ENCODE measurements around the gene TANGO6. TPM values are rescaled to one million over a fixed set of nuclear protein-coding genes. Genes with fewer than 3 reads are reported as not detected.

Gene TANGO6
- total RNA-seq, 1 experiment from 2014 or later, result 18.2 TPM

GRCh38 chr16:69130461-69130860 lies 287.1 kb downstream of the TANGO6 start:
- H3K9me3 ChIP-seq, result no peaks in the 10 kb centered on the region
- CTCF ChIA-PET, result interaction anchor here (1.8 kb wide), 1 partner anchor 283 kb away, joined by 4 read pairs; no protein-coding TSS in a partner anchor
- H3K4me3 ChIP-seq (ENCODE audit: low read depth, low read length), result no peak overlapping the region; the same call in 1 of the 2 replicates
- Mint-ChIP-seq H3K27ac (ENCODE audit: unreplicated experiment) (no peak overlapping the region), H3K27me3 (ENCODE audit: insufficient read depth, unreplicated experiment) (no peaks in the 10 kb centered on the region), H3K36me3 (ENCODE audit: insufficient read depth, unreplicated experiment) (peaks cover 65% of the 10 kb centered on the region), H3K4me1 (ENCODE audit: low read depth, unreplicated experiment) (peaks cover 5% of the 10 kb centered on the region), H3K9me3 (ENCODE audit: unreplicated experiment) (no peaks in the 10 kb centered on the region), H3K4me3 (ENCODE audit: unreplicated experiment) (peak overlapping the region; percentile 96)
- DNase-seq, result no peak
- H3K27me3 ChIP-seq (replicated peaks; ENCODE audit: control insufficient read depth, insufficient read depth, low read length), result no peaks in the 10 kb centered on the region
- TF ChIP-seq CTCF (IDR thresholded peaks at IDR 0.05; ENCODE audit: insufficient read depth in 1 of 2, low read depth in 1 of 2, low read length in 1 of 2, severe bottlenecking in 1 of 2, unreplicated experiment in 1 of 2), result no peak
- POLR2A ChIA-PET, result interaction anchor here (0.5 kb wide), 1 partner anchor 15 kb away, joined by 5 read pairs; no protein-coding TSS in a partner anchor
- H3K4me1 ChIP-seq, result peaks cover 14% of the 10 kb centered on the region; the same call in 1 of the 2 replicates
- no peaks in the 10 kb centered on the region; the same call in 1 of the 2 replicates for H3K36me3 ChIP-seq (ENCODE audit: control insufficient read depth, insufficient read depth, low read length)
- intact Hi-C loops (cut with micrococcal nuclease; ENCODE audit: unreplicated experiment), result no loop called here
- BruUV-seq (replicated peaks), result TSS peak; percentile 29

- no peaks in the 10 kb centered on the region; the same call in 1 of the 2 replicates for H3K36me3 ChIP-seq (ENCODE audit: control insufficient read depth, insufficient read depth, low read length)
- Mint-ChIP-seq H3K36me3 (ENCODE audit: insufficient read depth, unreplicated experiment) (peaks cover 70% of the 10 kb centered on the region), H3K27ac (ENCODE audit: unreplicated experiment) (peak overlapping the region; percentile 92), H3K4me3 (ENCODE audit: unreplicated experiment) (peak overlapping the region; percentile 96), H3K4me1 (ENCODE audit: low read depth, unreplicated experiment) (peaks cover 5% of the 10 kb centered on the region), H3K27me3 (ENCODE audit: insufficient read depth, unreplicated experiment) (no peaks in the 10 kb centered on the region), H3K9me3 (ENCODE audit: unreplicated experiment) (no peaks in the 10 kb centered on the region)
- intact Hi-C loops (cut with micrococcal nuclease; ENCODE audit: unreplicated experiment), result no loop called here
- no peak for TF ChIP-seq CTCF (IDR thresholded peaks at IDR 0.05; ENCODE audit: insufficient read depth in 1 of 2, low read depth in 1 of 2, low read length in 1 of 2, severe bottlenecking in 1 of 2, unreplicated experiment in 1 of 2)
- BruUV-seq (replicated peaks), result no TSS peak
- H3K4me3 ChIP-seq (ENCODE audit: low read depth, low read length), result peak overlapping the region; percentile 54
- no peaks in the 10 kb centered on the region for H3K9me3 ChIP-seq
- peak in 1 of 2 experiments; percentile 24 for DNase-seq
- POLR2A ChIA-PET, result interaction anchor here (0.5 to 0.6 kb wide), 3 partner anchors 14 to 159 kb away, joined by 5 to 21 read pairs (median 10); no protein-coding TSS in a partner anchor
- no peaks in the 10 kb centered on the region for H3K27me3 ChIP-seq (replicated peaks; ENCODE audit: control insufficient read depth, insufficient read depth, low read length)
- CTCF ChIA-PET, result interaction anchor here (0.5 to 1.8 kb wide), 2 partner anchors 62 to 284 kb away, joined by 4 read pairs; no protein-coding TSS in a partner anchor
- peaks cover 14% of the 10 kb centered on the region; the same call in 1 of the 2 replicates for H3K4me1 ChIP-seq
These were observed 288.0 kb downstream of the TANGO6 start for GRCh38 chr16:69131167-69131838.

GRCh38 chr16:69131839-69132423 lies 288.6 kb downstream of the TANGO6 start:
- ChIA-PET POLR2A (interaction anchor here (0.6 to 1.2 kb wide), 3 partner anchors 55 to 158 kb away, joined by 3 to 21 read pairs (median 10); partner anchors contain the start of gene SNTB2), CTCF (interaction anchor here (0.5 to 1.8 kb wide), 3 partner anchors 61 to 284 kb away, joined by 4 read pairs; no protein-coding TSS in a partner anchor)
- intact Hi-C loops (cut with micrococcal nuclease; ENCODE audit: unreplicated experiment), result no loop called here
- Mint-ChIP-seq H3K9me3 (ENCODE audit: unreplicated experiment) (no peaks in the 10 kb centered on the region), H3K27me3 (ENCODE audit: insufficient read depth, unreplicated experiment) (no peaks in the 10 kb centered on the region), H3K4me3 (ENCODE audit: unreplicated experiment) (peak overlapping the region; percentile 96), H3K4me1 (ENCODE audit: low read depth, unreplicated experiment) (peaks cover 5% of the 10 kb centered on the region), H3K27ac (ENCODE audit: unreplicated experiment) (peak overlapping the region; percentile 92), H3K36me3 (ENCODE audit: insufficient read depth, unreplicated experiment) (peaks cover 71% of the 10 kb centered on the region)
- peak; percentile 93 to 95 for DNase-seq
- Histone ChIP-seq H3K4me1 (peaks cover 14% of the 10 kb centered on the region; the same call in 1 of the 2 replicates), H3K9me3 (no peaks in the 10 kb centered on the region), H3K4me3 (ENCODE audit: low read depth, low read length) (peak overlapping the region; percentile 54), H3K36me3 (ENCODE audit: control insufficient read depth, insufficient read depth, low read length) (no peaks in the 10 kb centered on the region; the same call in 1 of the 2 replicates), H3K27me3 (replicated peaks; ENCODE audit: control insufficient read depth, insufficient read depth, low read length) (no peaks in the 10 kb centered on the region)
- TF ChIP-seq CTCF (IDR thresholded peaks at IDR 0.05; ENCODE audit: insufficient read depth in 1 of 2, low read depth in 1 of 2, low read length in 1 of 2, severe bottlenecking in 1 of 2, unreplicated experiment in 1 of 2), result no peak
- BruUV-seq (replicated peaks), result no TSS peak
